Calu3 (cell line): Measurements from ENCODE around the gene CDK16. TPM values are rescaled to one million over a fixed set of nuclear protein-coding genes. Genes with fewer than 3 reads are reported as not detected.

Source experiments
- BruUV-seq: library from RNA; stranded (reverse); fragments of 400-500 nt; replicated peaks from 2 replicates; lab custom pipeline; 2021; lab: Mats Ljungman, UMichigan
- CTCF ChIA-PET: fragments of 300-600 bp; sonication (Branson Sonifier 250); formaldehyde crosslinking; loops from one replicate; lab custom pipeline; 2022; ENCODE audit warnings: antibody characterized with exemption; lab: Charles Lee
- DNase-seq: peaks from one replicate; pipeline ENCODE4 v3.0.0; 2022
- H3K27ac Mint-ChIP-seq: one replicate; pipeline ENCODE4 v1.8.0; 2022; ENCODE audit warnings: mixed read lengths; ENCODE audit not compliant: unreplicated experiment
- H3K27me3 Mint-ChIP-seq: one replicate; pipeline ENCODE4 v1.8.0; 2022; ENCODE audit warnings: mixed read lengths; ENCODE audit not compliant: unreplicated experiment
- H3K36me3 Mint-ChIP-seq: one replicate; pipeline ENCODE4 v1.8.0; 2022; ENCODE audit warnings: mild to moderate bottlenecking, moderate library complexity, mixed read lengths; ENCODE audit not compliant: insufficient read depth, unreplicated experiment
- H3K4me1 Mint-ChIP-seq: one replicate; pipeline ENCODE4 v1.8.0; 2022; ENCODE audit warnings: mild to moderate bottlenecking, low read depth, mixed read lengths; ENCODE audit not compliant: unreplicated experiment
- H3K4me3 Mint-ChIP-seq: one replicate; pipeline ENCODE4 v1.8.0; 2022; ENCODE audit warnings: mild to moderate bottlenecking, low read depth, moderate library complexity, mixed read lengths; ENCODE audit not compliant: unreplicated experiment
- H3K9me3 Mint-ChIP-seq: one replicate; pipeline ENCODE4 v1.8.0; 2022; ENCODE audit warnings: low read depth, mixed read lengths; ENCODE audit not compliant: unreplicated experiment
- CTCF ChIP-seq: fragments of 200-600 bp; IDR thresholded peaks from one replicate; pipeline ENCODE4 v1.8.0; 2022; ENCODE audit warnings: antibody characterized with exemption; ENCODE audit not compliant: unreplicated experiment
- intact Hi-C: fragments of 100-400 bp; cut with micrococcal nuclease; formaldehyde crosslinking; loops from one replicate; pipeline ENCODE4 v1.10.0; 2022; ENCODE audit not compliant: unreplicated experiment
- total RNA-seq: library from RNA; stranded (reverse); gene quantifications from 2 replicates; pipeline ENCODE4 v1.2.3, GENCODE V29; 2022

CDK16 gene
- total RNA-seq, 1 experiment from 2014 or later, result 154 TPM

GRCh38 chrX:47191331-47191730, 27.1 kb upstream of the CDK16 start:
- Mint-ChIP-seq H3K27ac (peak overlapping the region; percentile 56), H3K36me3 (peaks cover 47% of the 10 kb centered on the region), H3K27me3 (no peaks in the 10 kb centered on the region), H3K4me1 (peaks cover 11% of the 10 kb centered on the region), H3K4me3 (peak overlapping the region; percentile 89), H3K9me3 (no peaks in the 10 kb centered on the region)
- BruUV-seq, result no TSS peak
- CTCF ChIA-PET, result interaction anchor here (0.6 to 1.5 kb wide), 4 partner anchors 121 to 332 kb away, joined by 3 to 5 read pairs (median 4); no protein-coding TSS in a partner anchor
- peak; percentile 30 for DNase-seq
- no peak for TF ChIP-seq CTCF
- intact Hi-C loops, result loop anchor here (5.0 to 10.0 kb wide), 2 partner anchors 291 to 833 kb away; partner anchors contain the start of gene ZNF41

GRCh38 chrX:47191806-47192401, 26.6 kb upstream of the CDK16 start:
- H3K4me1 Mint-ChIP-seq, result peaks cover 17% of the 10 kb centered on the region

GRCh38 chrX:47193475-47194193, 24.8 kb upstream of the CDK16 start, which contains the start of gene UBA1:
Gene UBA1 (plus strand): TSS chrX:47193829. CDS start chrX:47198803, 4,974 bp downstream.
- peaks cover 62% of the 10 kb centered on the region for H3K36me3 Mint-ChIP-seq
- no peaks in the 10 kb centered on the region for H3K9me3 Mint-ChIP-seq
- H3K4me3 Mint-ChIP-seq, result peak within 1 kb of the TSS; percentile 80
- DNase-seq, result peak; percentile 93
- intact Hi-C loops, result loop anchor here (1.0 to 10.0 kb wide), 5 partner anchors 119 to 831 kb away; partner anchors contain the start of gene ZNF41
- peak within 1 kb of the TSS; percentile 96 for H3K27ac Mint-ChIP-seq
- CTCF ChIA-PET, result no interaction called here
- TF ChIP-seq CTCF, result peak; percentile 66
- no TSS peak for BruUV-seq
- H3K27me3 Mint-ChIP-seq, result no peaks in the 10 kb centered on the region
- H3K4me1 Mint-ChIP-seq, result peaks cover 18% of the 10 kb centered on the region

More at GRCh38 chrX:47191806-47192401, 26.6 kb upstream of the CDK16 start:
- Mint-ChIP-seq H3K4me3 (peak overlapping the region; percentile 89), H3K36me3 (peaks cover 52% of the 10 kb centered on the region), H3K9me3 (no peaks in the 10 kb centered on the region), H3K27me3 (no peaks in the 10 kb centered on the region), H3K27ac (no peak overlapping the region)
- no TSS peak for BruUV-seq
- DNase-seq, result no peak
- no peak for TF ChIP-seq CTCF
- intact Hi-C loops, result loop anchor here (2.0 to 10.0 kb wide), 4 partner anchors 121 to 833 kb away; partner anchors contain the start of gene ZNF41
- CTCF ChIA-PET, result interaction anchor here (1.4 kb wide), 1 partner anchor 120 kb away, joined by 5 read pairs; no protein-coding TSS in a partner anchor

GRCh38 chrX:47194194-47194787, 24.2 kb upstream of the CDK16 start:
- Mint-ChIP-seq H3K27ac (peak overlapping the region; percentile 96), H3K36me3 (peaks cover 67% of the 10 kb centered on the region), H3K27me3 (no peaks in the 10 kb centered on the region), H3K4me3 (peak overlapping the region; percentile 80), H3K4me1 (peaks cover 18% of the 10 kb centered on the region), H3K9me3 (no peaks in the 10 kb centered on the region)
- TSS peak; percentile 38 for BruUV-seq
- CTCF ChIA-PET, result no interaction called here
- intact Hi-C loops, result loop anchor here (5.0 to 10.0 kb wide), 2 partner anchors 288 to 831 kb away; partner anchors contain the start of gene ZNF41
- no peak for DNase-seq
- TF ChIP-seq CTCF, result no peak
